HepG2 (cell line): ENCODE measurements around the gene RFC1. TPM values are rescaled to one million over a fixed set of nuclear protein-coding genes. Genes with fewer than 3 reads are reported as not detected.

Experiments
- CEBPG ChIP-seq: IDR thresholded peaks from 2 replicates; pipeline ENCODE4 v1.6.1; 2016
- ELK4 ChIP-seq: sonication (generic); formaldehyde crosslinking; IDR thresholded peaks from 2 replicates; pipeline ENCODE4 v1.9.0; 2021; ENCODE audit warnings: missing genetic modification reagents, borderline replicate concordance
- KMT2A ChIP-seq: sonication (generic); formaldehyde crosslinking; IDR thresholded peaks from 2 replicates; pipeline ENCODE4 v1.4.0; 2020; ENCODE audit warnings: missing genetic modification reagents
- KMT2B ChIP-seq: IDR thresholded peaks from 2 replicates; pipeline ENCODE4 v1.6.1; 2016; ENCODE audit warnings: missing genetic modification reagents, missing compliant biosample characterization
- MLXIP ChIP-seq: sonication (generic); formaldehyde crosslinking; IDR thresholded peaks from 2 replicates; pipeline ENCODE4 v1.9.0; 2021; ENCODE audit warnings: missing genetic modification reagents, borderline replicate concordance
- MYNN ChIP-seq: sonication (generic); formaldehyde crosslinking; IDR thresholded peaks from 2 replicates; pipeline ENCODE4 v1.4.0; 2020; ENCODE audit warnings: mild to moderate bottlenecking, low read depth, missing genetic modification reagents
- NFIB ChIP-seq: sonication (generic); formaldehyde crosslinking; IDR thresholded peaks from 2 replicates; pipeline ENCODE4 v1.9.0; 2021; ENCODE audit warnings: missing genetic modification reagents, mild to moderate bottlenecking, borderline replicate concordance
- PHF8 ChIP-seq: sonication (generic); formaldehyde crosslinking; IDR thresholded peaks from 2 replicates; pipeline ENCODE4 v1.5.0; 2020; ENCODE audit warnings: missing genetic modification reagents
- RAD21 ChIP-seq: fragments of 450-650 bp; formaldehyde crosslinking; IDR thresholded peaks from 2 replicates; pipeline ENCODE4 v1.5.0; 2020; ENCODE audit warnings: mild to moderate bottlenecking
- REXO4 ChIP-seq: sonication (generic); formaldehyde crosslinking; IDR thresholded peaks from 2 replicates; pipeline ENCODE4 v1.8.0; 2022; ENCODE audit warnings: missing genetic modification reagents, mild to moderate bottlenecking, borderline replicate concordance
- SMAD1 ChIP-seq: sonication (generic); formaldehyde crosslinking; IDR thresholded peaks from 2 replicates; pipeline ENCODE4 v1.4.0; 2020; ENCODE audit warnings: missing genetic modification reagents, low read depth, mild to moderate bottlenecking, borderline replicate concordance
- SNAI1 ChIP-seq: sonication (generic); formaldehyde crosslinking; IDR thresholded peaks from 2 replicates; pipeline ENCODE4 v1.5.0; 2020; ENCODE audit warnings: mild to moderate bottlenecking, missing genetic modification reagents, borderline replicate concordance
- STAT5B ChIP-seq: sonication (generic); formaldehyde crosslinking; IDR thresholded peaks from 2 replicates; pipeline ENCODE4 v1.4.0; 2020; ENCODE audit warnings: missing genetic modification reagents
- ZBTB7B ChIP-seq: sonication (generic); formaldehyde crosslinking; IDR thresholded peaks from 2 replicates; pipeline ENCODE4 v1.4.0; 2020; ENCODE audit warnings: missing genetic modification reagents
- ZFP36L1 ChIP-seq: sonication (generic); formaldehyde crosslinking; IDR thresholded peaks from 2 replicates; pipeline ENCODE4 v1.8.0; 2022; ENCODE audit warnings: mild to moderate bottlenecking, missing genetic modification reagents, moderate library complexity
- ZNF10 ChIP-seq: sonication (generic); formaldehyde crosslinking; IDR thresholded peaks from 2 replicates; pipeline ENCODE4 v1.4.0; 2020; ENCODE audit warnings: mild to moderate bottlenecking, low read depth, missing genetic modification reagents, borderline replicate concordance
- ZNF224 ChIP-seq: sonication (generic); formaldehyde crosslinking; IDR thresholded peaks from 2 replicates; pipeline ENCODE4 v1.5.0; 2020; ENCODE audit warnings: mild to moderate bottlenecking, missing genetic modification reagents
- ZNF550 ChIP-seq: sonication (generic); formaldehyde crosslinking; IDR thresholded peaks from 2 replicates; pipeline ENCODE4 v1.4.0; 2020; ENCODE audit warnings: mild to moderate bottlenecking, missing genetic modification reagents, borderline replicate concordance
- ZNF556 ChIP-seq: sonication (generic); formaldehyde crosslinking; IDR thresholded peaks from 2 replicates; pipeline ENCODE4 v1.4.0; 2020; ENCODE audit warnings: mild to moderate bottlenecking, missing genetic modification reagents, borderline replicate concordance
- ZNF724P ChIP-seq: sonication (generic); formaldehyde crosslinking; IDR thresholded peaks from 2 replicates; pipeline ENCODE4 v1.8.0; 2022; ENCODE audit warnings: missing genetic modification reagents, borderline replicate concordance
- ZNF883 ChIP-seq: sonication (generic); formaldehyde crosslinking; IDR thresholded peaks from 2 replicates; pipeline ENCODE4 v1.5.1; 2020; ENCODE audit warnings: mild to moderate bottlenecking, missing genetic modification reagents; ENCODE audit errors: not compliant biosample characterization
- polyA plus RNA-seq, 8 experiments: library from polyadenylated mRNA; depleted of rRNA in 3 of 8; stranded (reverse) in 7 of 8; unstranded in 1 of 8; fragments of >200 nt; fragmentation: Illumina TruSeq in 4 of 8; extraction: Trizol in 4 of 8; gene quantifications; 2 replicates each; pipeline versions ENCODE4 v1.2.1 to v1.2.3, GENCODE V29; 2011 to 2016; ENCODE audit warnings: low read depth in 4 of 8, missing spikeins in 1 of 8, mixed read lengths in 1 of 8; ENCODE audit not compliant: insufficient read depth in 1 of 8
- total RNA-seq, 5 experiments: library from RNA; depleted of rRNA; stranded (reverse); fragments of >200 nt; fragmentation: Illumina TruSeq; extraction: Trizol; gene quantifications; 2 replicates each; pipeline ENCODE4 v1.2.3, GENCODE V29; 2016; ENCODE audit warnings: low read depth in 1 of 5
- TF ChIP-seq, protein P1 (sequence below): sonication (generic); formaldehyde crosslinking; IDR thresholded peaks from 2 replicates; pipeline ENCODE4 v1.4.0; 2020; ENCODE audit warnings: mild to moderate bottlenecking, missing genetic modification reagents, borderline replicate concordance

RFC1 gene
- total and polyA plus RNA-seq, 2 of the 13 experiments (the other 11 are each of a cell fraction or from before 2014, with no cell fraction given), result 15.9 to 78.8 TPM

DNA sequence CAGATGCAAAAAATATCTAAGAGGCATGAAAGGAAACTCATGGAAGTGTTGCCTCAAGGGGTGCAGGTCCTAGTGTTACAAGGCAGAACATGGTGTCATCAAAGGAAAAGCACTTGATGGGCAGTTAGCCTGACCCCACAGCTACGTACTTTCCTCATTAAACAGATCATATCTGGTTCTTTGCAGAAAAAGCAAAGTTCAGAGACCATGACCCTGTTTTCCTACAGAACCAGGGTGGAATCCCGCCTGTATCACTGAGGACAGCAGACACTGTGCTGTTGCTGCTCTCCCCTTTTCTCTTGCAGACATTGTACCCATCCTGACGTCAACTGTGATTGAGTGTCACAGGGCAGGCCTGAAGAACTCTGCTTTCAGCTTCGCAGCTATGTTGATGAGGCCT is 91.7 kb downstream of the RFC1 start (continued):
- TF ChIP-seq, protein P1, sequence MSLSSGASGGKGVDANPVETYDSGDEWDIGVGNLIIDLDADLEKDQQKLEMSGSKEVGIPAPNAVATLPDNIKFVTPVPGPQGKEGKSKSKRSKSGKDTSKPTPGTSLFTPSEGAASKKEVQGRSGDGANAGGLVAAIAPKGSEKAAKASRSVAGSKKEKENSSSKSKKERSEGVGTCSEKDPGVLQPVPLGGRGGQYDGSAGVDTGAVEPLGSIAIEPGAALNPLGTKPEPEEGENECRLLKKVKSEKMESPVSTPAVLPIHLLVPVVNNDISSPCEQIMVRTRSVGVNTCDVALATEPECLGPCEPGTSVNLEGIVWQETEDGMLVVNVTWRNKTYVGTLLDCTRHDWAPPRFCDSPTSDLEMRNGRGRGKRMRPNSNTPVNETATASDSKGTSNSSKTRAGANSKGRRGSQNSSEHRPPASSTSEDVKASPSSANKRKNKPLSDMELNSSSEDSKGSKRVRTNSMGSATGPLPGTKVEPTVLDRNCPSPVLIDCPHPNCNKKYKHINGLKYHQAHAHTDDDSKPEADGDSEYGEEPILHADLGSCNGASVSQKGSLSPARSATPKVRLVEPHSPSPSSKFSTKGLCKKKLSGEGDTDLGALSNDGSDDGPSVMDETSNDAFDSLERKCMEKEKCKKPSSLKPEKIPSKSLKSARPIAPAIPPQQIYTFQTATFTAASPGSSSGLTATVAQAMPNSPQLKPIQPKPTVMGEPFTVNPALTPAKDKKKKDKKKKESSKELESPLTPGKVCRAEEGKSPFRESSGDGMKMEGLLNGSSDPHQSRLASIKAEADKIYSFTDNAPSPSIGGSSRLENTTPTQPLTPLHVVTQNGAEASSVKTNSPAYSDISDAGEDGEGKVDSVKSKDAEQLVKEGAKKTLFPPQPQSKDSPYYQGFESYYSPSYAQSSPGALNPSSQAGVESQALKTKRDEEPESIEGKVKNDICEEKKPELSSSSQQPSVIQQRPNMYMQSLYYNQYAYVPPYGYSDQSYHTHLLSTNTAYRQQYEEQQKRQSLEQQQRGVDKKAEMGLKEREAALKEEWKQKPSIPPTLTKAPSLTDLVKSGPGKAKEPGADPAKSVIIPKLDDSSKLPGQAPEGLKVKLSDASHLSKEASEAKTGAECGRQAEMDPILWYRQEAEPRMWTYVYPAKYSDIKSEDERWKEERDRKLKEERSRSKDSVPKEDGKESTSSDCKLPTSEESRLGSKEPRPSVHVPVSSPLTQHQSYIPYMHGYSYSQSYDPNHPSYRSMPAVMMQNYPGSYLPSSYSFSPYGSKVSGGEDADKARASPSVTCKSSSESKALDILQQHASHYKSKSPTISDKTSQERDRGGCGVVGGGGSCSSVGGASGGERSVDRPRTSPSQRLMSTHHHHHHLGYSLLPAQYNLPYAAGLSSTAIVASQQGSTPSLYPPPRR (CRISPR knock-in tag), result peak; percentile 71; the same call in 1 of the 2 replicates
- no peak for TF ChIP-seq ZNF724P (CRISPR knock-in tag)
- no peak for TF ChIP-seq RAD21 (CRISPR knock-in tag)
- no peak for TF ChIP-seq KMT2A (CRISPR knock-in tag)
- no peak for TF ChIP-seq ELK4 (CRISPR knock-in tag)
- no peak for TF ChIP-seq ZNF550 (CRISPR knock-in tag)
- TF ChIP-seq NFIB (CRISPR knock-in tag), result no peak
- TF ChIP-seq REXO4 (CRISPR knock-in tag), result no peak
- TF ChIP-seq MYNN, result no peak
- peak; percentile 16; the same call in 1 of the 2 replicates for TF ChIP-seq CEBPG (CRISPR knock-in tag)
- no peak for TF ChIP-seq SNAI1 (CRISPR knock-in tag)
- TF ChIP-seq STAT5B (CRISPR knock-in tag), result no peak
- no peak for TF ChIP-seq PHF8 (CRISPR knock-in tag)
- TF ChIP-seq ZBTB7B (CRISPR knock-in tag), result no peak
- TF ChIP-seq ZNF556 (CRISPR knock-in tag), result peak; percentile 79; the same call in 1 of the 2 replicates
- TF ChIP-seq ZFP36L1 (CRISPR knock-in tag), result no peak
- no peak for TF ChIP-seq KMT2B
- no peak for TF ChIP-seq SMAD1 (CRISPR knock-in tag)
- no peak for TF ChIP-seq ZNF883
- TF ChIP-seq ZNF10 (CRISPR knock-in tag), result no peak
- TF ChIP-seq ZNF224 (CRISPR knock-in tag), result no peak
- TF ChIP-seq MLXIP (CRISPR knock-in tag), result no peak
